ENCODE measurements around the gene SFXN3. TPM values are rescaled to one million over a fixed set of nuclear protein-coding genes. Genes with fewer than 3 reads are reported as not detected.

The SFXN3 gene
- total and polyA plus RNA-seq, 2 of the 13 experiments (the other 11 are each of a cell fraction or from before 2014, with no cell fraction given): 16.8 to 71.5 TPM

- TF ChIP-seq ZNF431 (CRISPR knock-in tag; IDR thresholded peaks at IDR 0.05; ENCODE audit: borderline replicate concordance, low read depth): no peak
- TF ChIP-seq REL (CRISPR knock-in tag; conservative IDR thresholded peaks at IDR 0.05): no peak
- TF ChIP-seq, protein P1, sequence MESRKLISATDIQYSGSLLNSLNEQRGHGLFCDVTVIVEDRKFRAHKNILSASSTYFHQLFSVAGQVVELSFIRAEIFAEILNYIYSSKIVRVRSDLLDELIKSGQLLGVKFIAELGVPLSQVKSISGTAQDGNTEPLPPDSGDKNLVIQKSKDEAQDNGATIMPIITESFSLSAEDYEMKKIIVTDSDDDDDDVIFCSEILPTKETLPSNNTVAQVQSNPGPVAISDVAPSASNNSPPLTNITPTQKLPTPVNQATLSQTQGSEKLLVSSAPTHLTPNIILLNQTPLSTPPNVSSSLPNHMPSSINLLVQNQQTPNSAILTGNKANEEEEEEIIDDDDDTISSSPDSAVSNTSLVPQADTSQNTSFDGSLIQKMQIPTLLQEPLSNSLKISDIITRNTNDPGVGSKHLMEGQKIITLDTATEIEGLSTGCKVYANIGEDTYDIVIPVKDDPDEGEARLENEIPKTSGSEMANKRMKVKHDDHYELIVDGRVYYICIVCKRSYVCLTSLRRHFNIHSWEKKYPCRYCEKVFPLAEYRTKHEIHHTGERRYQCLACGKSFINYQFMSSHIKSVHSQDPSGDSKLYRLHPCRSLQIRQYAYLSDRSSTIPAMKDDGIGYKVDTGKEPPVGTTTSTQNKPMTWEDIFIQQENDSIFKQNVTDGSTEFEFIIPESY (CRISPR knock-in tag; IDR thresholded peaks at IDR 0.05): no peak
- no peak for TF ChIP-seq SRY (CRISPR knock-in tag; IDR thresholded peaks at IDR 0.05)
- TF ChIP-seq ZNF253 (CRISPR knock-in tag; IDR thresholded peaks at IDR 0.05; ENCODE audit: borderline replicate concordance): no peak
- TF ChIP-seq ATF7 (IDR thresholded peaks at IDR 0.05): no peak
- no peak for TF ChIP-seq ATF7 (CRISPR knock-in tag; IDR thresholded peaks at IDR 0.05)
- no peak for TF ChIP-seq ZNF383 (CRISPR knock-in tag; IDR thresholded peaks at IDR 0.05; ENCODE audit: borderline replicate concordance)
- TF ChIP-seq, protein P2, sequence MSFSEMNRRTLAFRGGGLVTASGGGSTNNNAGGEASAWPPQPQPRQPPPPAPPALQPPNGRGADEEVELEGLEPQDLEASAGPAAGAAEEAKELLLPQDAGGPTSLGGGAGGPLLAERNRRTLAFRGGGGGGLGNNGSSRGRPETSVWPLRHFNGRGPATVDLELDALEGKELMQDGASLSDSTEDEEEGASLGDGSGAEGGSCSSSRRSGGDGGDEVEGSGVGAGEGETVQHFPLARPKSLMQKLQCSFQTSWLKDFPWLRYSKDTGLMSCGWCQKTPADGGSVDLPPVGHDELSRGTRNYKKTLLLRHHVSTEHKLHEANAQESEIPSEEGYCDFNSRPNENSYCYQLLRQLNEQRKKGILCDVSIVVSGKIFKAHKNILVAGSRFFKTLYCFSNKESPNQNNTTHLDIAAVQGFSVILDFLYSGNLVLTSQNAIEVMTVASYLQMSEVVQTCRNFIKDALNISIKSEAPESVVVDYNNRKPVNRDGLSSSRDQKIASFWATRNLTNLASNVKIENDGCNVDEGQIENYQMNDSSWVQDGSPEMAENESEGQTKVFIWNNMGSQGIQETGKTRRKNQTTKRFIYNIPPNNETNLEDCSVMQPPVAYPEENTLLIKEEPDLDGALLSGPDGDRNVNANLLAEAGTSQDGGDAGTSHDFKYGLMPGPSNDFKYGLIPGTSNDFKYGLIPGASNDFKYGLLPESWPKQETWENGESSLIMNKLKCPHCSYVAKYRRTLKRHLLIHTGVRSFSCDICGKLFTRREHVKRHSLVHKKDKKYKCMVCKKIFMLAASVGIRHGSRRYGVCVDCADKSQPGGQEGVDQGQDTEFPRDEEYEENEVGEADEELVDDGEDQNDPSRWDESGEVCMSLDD (CRISPR knock-in tag; IDR thresholded peaks at IDR 0.05; ENCODE audit: borderline replicate concordance): no peak
- TF ChIP-seq CENPX (CRISPR knock-in tag; IDR thresholded peaks at IDR 0.05): no peak
- TF ChIP-seq ATM (IDR thresholded peaks at IDR 0.05; ENCODE audit: borderline replicate concordance): no peak
- peak; percentile 36; the same call in 1 of the 2 replicates for TF ChIP-seq ZNF160 (CRISPR knock-in tag; IDR thresholded peaks at IDR 0.05)
- no peak for TF ChIP-seq ZSCAN25 (CRISPR knock-in tag; IDR thresholded peaks at IDR 0.05)
- no peak for TF ChIP-seq HNF4A (CRISPR knock-in tag; IDR thresholded peaks at IDR 0.05)
- TF ChIP-seq, protein P3, sequence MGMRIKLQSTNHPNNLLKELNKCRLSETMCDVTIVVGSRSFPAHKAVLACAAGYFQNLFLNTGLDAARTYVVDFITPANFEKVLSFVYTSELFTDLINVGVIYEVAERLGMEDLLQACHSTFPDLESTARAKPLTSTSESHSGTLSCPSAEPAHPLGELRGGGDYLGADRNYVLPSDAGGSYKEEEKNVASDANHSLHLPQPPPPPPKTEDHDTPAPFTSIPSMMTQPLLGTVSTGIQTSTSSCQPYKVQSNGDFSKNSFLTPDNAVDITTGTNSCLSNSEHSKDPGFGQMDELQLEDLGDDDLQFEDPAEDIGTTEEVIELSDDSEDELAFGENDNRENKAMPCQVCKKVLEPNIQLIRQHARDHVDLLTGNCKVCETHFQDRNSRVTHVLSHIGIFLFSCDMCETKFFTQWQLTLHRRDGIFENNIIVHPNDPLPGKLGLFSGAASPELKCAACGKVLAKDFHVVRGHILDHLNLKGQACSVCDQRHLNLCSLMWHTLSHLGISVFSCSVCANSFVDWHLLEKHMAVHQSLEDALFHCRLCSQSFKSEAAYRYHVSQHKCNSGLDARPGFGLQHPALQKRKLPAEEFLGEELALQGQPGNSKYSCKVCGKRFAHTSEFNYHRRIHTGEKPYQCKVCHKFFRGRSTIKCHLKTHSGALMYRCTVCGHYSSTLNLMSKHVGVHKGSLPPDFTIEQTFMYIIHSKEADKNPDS (CRISPR knock-in tag; IDR thresholded peaks at IDR 0.05): no peak
- TF ChIP-seq TCF7L2 (IDR thresholded peaks at IDR 0.05; ENCODE audit: low read depth, low read length): no peak
- TF ChIP-seq MIER2 (CRISPR knock-in tag; IDR thresholded peaks at IDR 0.05): 0 out of 2 replicates have a peak, but pooled peaks have one; percentile 9
- TF ChIP-seq MBNL3 (CRISPR knock-in tag; conservative IDR thresholded peaks at IDR 0.05): no peak
- TF ChIP-seq, protein P4, sequence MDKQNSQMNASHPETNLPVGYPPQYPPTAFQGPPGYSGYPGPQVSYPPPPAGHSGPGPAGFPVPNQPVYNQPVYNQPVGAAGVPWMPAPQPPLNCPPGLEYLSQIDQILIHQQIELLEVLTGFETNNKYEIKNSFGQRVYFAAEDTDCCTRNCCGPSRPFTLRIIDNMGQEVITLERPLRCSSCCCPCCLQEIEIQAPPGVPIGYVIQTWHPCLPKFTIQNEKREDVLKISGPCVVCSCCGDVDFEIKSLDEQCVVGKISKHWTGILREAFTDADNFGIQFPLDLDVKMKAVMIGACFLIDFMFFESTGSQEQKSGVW (CRISPR knock-in tag; IDR thresholded peaks at IDR 0.05; ENCODE audit: borderline replicate concordance): no peak
- TF ChIP-seq, protein P5, sequence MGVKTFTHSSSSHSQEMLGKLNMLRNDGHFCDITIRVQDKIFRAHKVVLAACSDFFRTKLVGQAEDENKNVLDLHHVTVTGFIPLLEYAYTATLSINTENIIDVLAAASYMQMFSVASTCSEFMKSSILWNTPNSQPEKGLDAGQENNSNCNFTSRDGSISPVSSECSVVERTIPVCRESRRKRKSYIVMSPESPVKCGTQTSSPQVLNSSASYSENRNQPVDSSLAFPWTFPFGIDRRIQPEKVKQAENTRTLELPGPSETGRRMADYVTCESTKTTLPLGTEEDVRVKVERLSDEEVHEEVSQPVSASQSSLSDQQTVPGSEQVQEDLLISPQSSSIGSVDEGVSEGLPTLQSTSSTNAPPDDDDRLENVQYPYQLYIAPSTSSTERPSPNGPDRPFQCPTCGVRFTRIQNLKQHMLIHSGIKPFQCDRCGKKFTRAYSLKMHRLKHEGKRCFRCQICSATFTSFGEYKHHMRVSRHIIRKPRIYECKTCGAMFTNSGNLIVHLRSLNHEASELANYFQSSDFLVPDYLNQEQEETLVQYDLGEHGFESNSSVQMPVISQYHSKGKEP (CRISPR knock-in tag; IDR thresholded peaks at IDR 0.05): no peak
- no peak; the same call in 1 of the 2 replicates for TF ChIP-seq ZNF629 (CRISPR knock-in tag; conservative IDR thresholded peaks at IDR 0.05)
Observed at GRCh38 chr10:100998183-100998990, 32.6 kb upstream of the SFXN3 start (continued).
